Measurements from ENCODE around the gene CD44.
A peak's percentile ranks its signal among the peaks of the same experiment; 100 is the strongest.

CD44 gene

GRCh38 chr11:35151241-35151640 lies 12.3 kb downstream of the CD44 start:
- Histone ChIP-seq H3K27ac (ENCODE audit: low read length) (peak overlapping the region; percentile 55), H3K4me2 (ENCODE audit: low read length) (peak overlapping the region; percentile 50; the same call in 1 of the 2 replicates), H2AFZ (ENCODE audit: low read depth, low read length) (no peak overlapping the region), H3K36me3 (replicated peaks; ENCODE audit: low read depth, low read length) (peaks cover 94% of the 10 kb centered on the region), H3K9me3 (ENCODE audit: insufficient read depth, low read length) (no peaks in the 10 kb centered on the region), H3K9ac (ENCODE audit: low read length) (no peak overlapping the region), H3K4me1 (ENCODE audit: low read length) (peaks cover 99% of the 10 kb centered on the region), H3K79me2 (ENCODE audit: low read length) (peaks cover 100% of the 10 kb centered on the region), H4K20me1 (ENCODE audit: insufficient read depth, low read length) (peaks cover 99% of the 10 kb centered on the region), H3K27me3 (ENCODE audit: low read depth, low read length) (no peaks in the 10 kb centered on the region), H3K4me3 (ENCODE audit: low read length) (no peak overlapping the region)
- no peak for TF ChIP-seq EZH2phosphoT487 (IDR thresholded peaks at IDR 0.05; ENCODE audit: low read depth)
- TF ChIP-seq, protein P1, sequence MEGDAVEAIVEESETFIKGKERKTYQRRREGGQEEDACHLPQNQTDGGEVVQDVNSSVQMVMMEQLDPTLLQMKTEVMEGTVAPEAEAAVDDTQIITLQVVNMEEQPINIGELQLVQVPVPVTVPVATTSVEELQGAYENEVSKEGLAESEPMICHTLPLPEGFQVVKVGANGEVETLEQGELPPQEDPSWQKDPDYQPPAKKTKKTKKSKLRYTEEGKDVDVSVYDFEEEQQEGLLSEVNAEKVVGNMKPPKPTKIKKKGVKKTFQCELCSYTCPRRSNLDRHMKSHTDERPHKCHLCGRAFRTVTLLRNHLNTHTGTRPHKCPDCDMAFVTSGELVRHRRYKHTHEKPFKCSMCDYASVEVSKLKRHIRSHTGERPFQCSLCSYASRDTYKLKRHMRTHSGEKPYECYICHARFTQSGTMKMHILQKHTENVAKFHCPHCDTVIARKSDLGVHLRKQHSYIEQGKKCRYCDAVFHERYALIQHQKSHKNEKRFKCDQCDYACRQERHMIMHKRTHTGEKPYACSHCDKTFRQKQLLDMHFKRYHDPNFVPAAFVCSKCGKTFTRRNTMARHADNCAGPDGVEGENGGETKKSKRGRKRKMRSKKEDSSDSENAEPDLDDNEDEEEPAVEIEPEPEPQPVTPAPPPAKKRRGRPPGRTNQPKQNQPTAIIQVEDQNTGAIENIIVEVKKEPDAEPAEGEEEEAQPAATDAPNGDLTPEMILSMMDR (IDR thresholded peaks at IDR 0.05; ENCODE audit: low read depth, low read length) = no peak

DNA sequence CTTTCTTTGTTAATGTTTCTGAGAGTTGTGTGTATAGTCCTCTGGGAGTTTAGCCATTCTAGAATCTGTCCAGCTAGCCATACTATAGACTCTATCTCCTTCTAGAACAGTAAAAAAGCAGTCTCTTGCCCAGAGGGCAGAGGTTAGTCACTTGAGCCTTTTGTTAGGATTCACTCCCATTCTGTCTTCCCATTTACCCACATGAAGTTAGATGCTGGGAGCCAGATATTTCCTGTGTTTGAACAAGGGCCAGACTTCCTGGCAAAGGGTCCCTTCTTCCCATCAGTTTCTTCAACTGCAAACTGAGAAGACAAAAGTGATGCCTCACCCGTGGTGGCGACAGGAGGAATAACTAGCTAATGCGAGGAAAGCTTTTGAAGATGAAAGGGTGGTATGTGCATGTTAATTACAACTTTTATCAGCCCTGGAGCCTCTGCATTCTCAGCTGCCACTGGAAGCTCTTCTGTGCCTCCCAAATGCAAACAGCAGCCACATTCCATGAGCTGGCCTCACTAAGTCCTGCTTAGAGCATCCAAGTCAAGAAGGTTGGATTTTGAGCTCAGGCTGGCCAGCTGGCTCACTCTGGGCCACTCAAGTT lies 12.8 kb downstream of the CD44 start:
- Histone ChIP-seq H3K9me3 (ENCODE audit: insufficient read depth, low read length) (no peaks in the 10 kb centered on the region), H3K79me2 (ENCODE audit: low read length) (peaks cover 100% of the 10 kb centered on the region), H3K27me3 (ENCODE audit: low read depth, low read length) (no peaks in the 10 kb centered on the region), H4K20me1 (ENCODE audit: insufficient read depth, low read length) (peaks cover 99% of the 10 kb centered on the region), H3K9ac (ENCODE audit: low read length) (no peak overlapping the region), H3K4me2 (ENCODE audit: low read length) (peak overlapping the region; percentile 50; the same call in 1 of the 2 replicates), H3K36me3 (replicated peaks; ENCODE audit: low read depth, low read length) (peaks cover 92% of the 10 kb centered on the region), H3K4me1 (ENCODE audit: low read length) (peaks cover 99% of the 10 kb centered on the region), H2AFZ (ENCODE audit: low read depth, low read length) (no peak overlapping the region), H3K4me3 (ENCODE audit: low read length) (no peak overlapping the region), H3K27ac (ENCODE audit: low read length) (peak overlapping the region; percentile 55)
- TF ChIP-seq, protein P1 (IDR thresholded peaks at IDR 0.05; ENCODE audit: low read depth, low read length) = no peak
- TF ChIP-seq EZH2phosphoT487 (IDR thresholded peaks at IDR 0.05; ENCODE audit: low read depth) = no peak

DNA sequence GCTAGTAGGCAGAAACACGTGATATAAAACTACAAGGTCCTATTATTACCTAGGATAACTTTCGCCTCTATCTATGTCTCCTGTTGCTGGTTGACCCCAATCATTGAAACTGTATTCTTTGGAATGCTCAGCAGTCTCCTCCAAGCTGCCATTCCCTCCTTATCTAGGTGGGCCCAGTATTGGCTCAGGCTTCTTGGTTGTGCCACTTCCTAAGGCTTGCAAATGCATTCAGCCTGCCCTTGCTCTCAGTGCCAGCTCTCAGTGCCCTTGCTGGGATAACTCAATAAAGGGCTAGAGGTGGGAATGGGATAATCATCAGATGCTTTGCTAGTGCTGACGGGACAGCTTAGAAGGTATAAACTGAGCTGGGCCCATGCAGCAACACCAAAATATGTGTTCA lies 13.6 kb downstream of the CD44 start:
- H3K79me2 ChIP-seq (ENCODE audit: low read length) = peaks cover 100% of the 10 kb centered on the region
- H3K4me1 ChIP-seq (ENCODE audit: low read length) = peaks cover 97% of the 10 kb centered on the region
- no peaks in the 10 kb centered on the region for H3K27me3 ChIP-seq (ENCODE audit: low read depth, low read length)
- peaks cover 87% of the 10 kb centered on the region for H3K36me3 ChIP-seq (replicated peaks; ENCODE audit: low read depth, low read length)
- H4K20me1 ChIP-seq (ENCODE audit: insufficient read depth, low read length) = peaks cover 99% of the 10 kb centered on the region
- no peak for TF ChIP-seq EZH2phosphoT487 (IDR thresholded peaks at IDR 0.05; ENCODE audit: low read depth)
- TF ChIP-seq, protein P1 (IDR thresholded peaks at IDR 0.05; ENCODE audit: low read depth, low read length) = no peak
- no peak overlapping the region for H3K4me3 ChIP-seq (ENCODE audit: low read length)
- H3K27ac ChIP-seq (ENCODE audit: low read length) = no peak overlapping the region
- H3K4me2 ChIP-seq (ENCODE audit: low read length) = peak overlapping the region; percentile 8
- no peak overlapping the region for H2AFZ ChIP-seq (ENCODE audit: low read depth, low read length)
- no peak overlapping the region for H3K9ac ChIP-seq (ENCODE audit: low read length)
- no peaks in the 10 kb centered on the region for H3K9me3 ChIP-seq (ENCODE audit: insufficient read depth, low read length)

DNA sequence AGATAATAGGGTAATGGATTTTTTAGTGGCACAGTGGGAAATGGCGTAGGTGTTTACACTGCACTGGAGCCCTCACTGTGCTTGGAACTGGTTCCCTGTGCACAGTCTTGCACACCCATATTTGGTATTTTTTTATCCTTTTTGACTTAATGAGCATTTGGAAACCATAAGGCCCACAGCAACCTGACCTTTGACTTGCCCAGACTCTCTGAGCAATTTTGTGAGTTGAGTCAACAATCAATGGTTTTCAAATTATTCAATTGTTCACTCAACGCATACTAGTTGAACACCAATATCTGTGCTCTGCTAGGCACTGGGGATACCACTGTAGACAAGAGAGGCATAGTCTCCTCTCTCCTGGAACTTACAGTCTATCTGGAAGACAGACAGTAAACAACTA lies 14.3 kb downstream of the CD44 start:
- Histone ChIP-seq H3K4me2 (ENCODE audit: low read length) (0 out of 2 replicates have a peak overlapping the region, but pooled peaks have one; percentile 8), H3K9me3 (ENCODE audit: insufficient read depth, low read length) (no peaks in the 10 kb centered on the region), H3K79me2 (ENCODE audit: low read length) (peaks cover 100% of the 10 kb centered on the region), H4K20me1 (ENCODE audit: insufficient read depth, low read length) (peaks cover 100% of the 10 kb centered on the region), H3K36me3 (replicated peaks; ENCODE audit: low read depth, low read length) (peaks cover 90% of the 10 kb centered on the region), H3K27ac (ENCODE audit: low read length) (peak overlapping the region; percentile 30), H3K4me1 (ENCODE audit: low read length) (peaks cover 98% of the 10 kb centered on the region), H2AFZ (ENCODE audit: low read depth, low read length) (no peak overlapping the region), H3K4me3 (ENCODE audit: low read length) (no peak overlapping the region), H3K9ac (ENCODE audit: low read length) (no peak overlapping the region), H3K27me3 (ENCODE audit: low read depth, low read length) (no peaks in the 10 kb centered on the region)
- TF ChIP-seq, protein P1 (IDR thresholded peaks at IDR 0.05; ENCODE audit: low read depth, low read length) = no peak
- TF ChIP-seq EZH2phosphoT487 (IDR thresholded peaks at IDR 0.05; ENCODE audit: low read depth) = no peak
